Measurements from ENCODE around the gene SLC44A4. TPM values are rescaled to one million over a fixed set of nuclear protein-coding genes. Genes with fewer than 3 reads are reported as not detected.
A peak's percentile ranks its signal among the peaks of the same experiment; 100 is the strongest.

Gene SLC44A4
- total and polyA plus RNA-seq, 9 of the 15 experiments (the other 6 are each of a cell fraction or from before 2014, with no cell fraction given): 7.9 to 18.6 (median 11.2) TPM

DNA sequence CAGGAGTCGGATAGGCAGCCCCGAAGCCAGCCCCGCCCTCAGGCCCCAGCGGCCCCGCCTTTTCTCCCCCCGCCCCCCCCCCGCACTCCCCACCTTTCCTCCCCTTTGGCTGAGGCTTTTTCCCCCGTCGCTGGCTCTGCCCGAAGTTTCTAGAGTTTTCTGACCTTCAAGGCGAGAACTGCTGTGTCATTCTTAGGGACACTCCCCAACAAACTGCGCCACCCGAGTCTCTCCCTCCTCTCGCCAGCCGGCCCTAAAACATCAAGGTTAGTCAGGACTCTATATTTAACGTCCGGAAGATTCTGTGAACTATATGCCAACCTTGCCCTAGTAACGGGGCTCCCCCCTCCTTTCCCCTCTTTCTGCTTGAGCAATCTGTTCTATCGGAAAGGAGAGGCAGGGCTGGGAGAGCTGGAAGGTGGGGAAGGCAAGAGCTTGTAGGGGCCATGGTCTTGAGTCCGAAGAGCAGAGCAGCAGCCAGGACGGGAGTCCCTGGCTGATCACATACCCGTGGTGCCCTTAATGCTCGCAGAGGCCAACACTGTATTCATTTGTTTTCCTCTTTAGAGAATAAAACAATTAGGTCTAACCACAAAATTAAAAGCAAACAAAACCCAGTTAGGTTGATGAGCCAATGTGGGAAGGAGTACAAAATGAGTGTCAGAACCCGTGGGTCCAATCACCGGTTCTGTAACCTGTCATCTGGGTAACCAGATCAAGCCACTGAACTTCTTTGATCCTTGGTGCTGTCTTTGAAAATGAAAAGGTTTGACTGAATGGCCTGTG is 56.6 kb downstream of the SLC44A4 start (continued):
- TF ChIP-seq, protein P1, sequence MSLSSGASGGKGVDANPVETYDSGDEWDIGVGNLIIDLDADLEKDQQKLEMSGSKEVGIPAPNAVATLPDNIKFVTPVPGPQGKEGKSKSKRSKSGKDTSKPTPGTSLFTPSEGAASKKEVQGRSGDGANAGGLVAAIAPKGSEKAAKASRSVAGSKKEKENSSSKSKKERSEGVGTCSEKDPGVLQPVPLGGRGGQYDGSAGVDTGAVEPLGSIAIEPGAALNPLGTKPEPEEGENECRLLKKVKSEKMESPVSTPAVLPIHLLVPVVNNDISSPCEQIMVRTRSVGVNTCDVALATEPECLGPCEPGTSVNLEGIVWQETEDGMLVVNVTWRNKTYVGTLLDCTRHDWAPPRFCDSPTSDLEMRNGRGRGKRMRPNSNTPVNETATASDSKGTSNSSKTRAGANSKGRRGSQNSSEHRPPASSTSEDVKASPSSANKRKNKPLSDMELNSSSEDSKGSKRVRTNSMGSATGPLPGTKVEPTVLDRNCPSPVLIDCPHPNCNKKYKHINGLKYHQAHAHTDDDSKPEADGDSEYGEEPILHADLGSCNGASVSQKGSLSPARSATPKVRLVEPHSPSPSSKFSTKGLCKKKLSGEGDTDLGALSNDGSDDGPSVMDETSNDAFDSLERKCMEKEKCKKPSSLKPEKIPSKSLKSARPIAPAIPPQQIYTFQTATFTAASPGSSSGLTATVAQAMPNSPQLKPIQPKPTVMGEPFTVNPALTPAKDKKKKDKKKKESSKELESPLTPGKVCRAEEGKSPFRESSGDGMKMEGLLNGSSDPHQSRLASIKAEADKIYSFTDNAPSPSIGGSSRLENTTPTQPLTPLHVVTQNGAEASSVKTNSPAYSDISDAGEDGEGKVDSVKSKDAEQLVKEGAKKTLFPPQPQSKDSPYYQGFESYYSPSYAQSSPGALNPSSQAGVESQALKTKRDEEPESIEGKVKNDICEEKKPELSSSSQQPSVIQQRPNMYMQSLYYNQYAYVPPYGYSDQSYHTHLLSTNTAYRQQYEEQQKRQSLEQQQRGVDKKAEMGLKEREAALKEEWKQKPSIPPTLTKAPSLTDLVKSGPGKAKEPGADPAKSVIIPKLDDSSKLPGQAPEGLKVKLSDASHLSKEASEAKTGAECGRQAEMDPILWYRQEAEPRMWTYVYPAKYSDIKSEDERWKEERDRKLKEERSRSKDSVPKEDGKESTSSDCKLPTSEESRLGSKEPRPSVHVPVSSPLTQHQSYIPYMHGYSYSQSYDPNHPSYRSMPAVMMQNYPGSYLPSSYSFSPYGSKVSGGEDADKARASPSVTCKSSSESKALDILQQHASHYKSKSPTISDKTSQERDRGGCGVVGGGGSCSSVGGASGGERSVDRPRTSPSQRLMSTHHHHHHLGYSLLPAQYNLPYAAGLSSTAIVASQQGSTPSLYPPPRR (CRISPR knock-in tag; IDR thresholded peaks at IDR 0.05; ENCODE audit: borderline replicate concordance): no peak
- TF ChIP-seq RNF2 (IDR thresholded peaks at IDR 0.05) (peak; percentile 67; the same call in 1 of the 2 replicates), POLR2AphosphoS2 (IDR thresholded peaks at IDR 0.05; ENCODE audit: low read length) (peak; percentile 93; the same call in 1 of the 2 replicates), ZFPM2 (CRISPR knock-in tag; IDR thresholded peaks at IDR 0.05) (peak; percentile 74; the same call in 1 of the 2 replicates), GABPB1 (CRISPR knock-in tag; IDR thresholded peaks at IDR 0.05) (0 out of 2 replicates have a peak, but pooled peaks have one; percentile 16), NCOA2 (IDR thresholded peaks at IDR 0.05; ENCODE audit: partially characterized antibody in 2 of 2) (no peak), MAZ (CRISPR knock-in tag; conservative IDR thresholded peaks at IDR 0.05 in 1 of 2, IDR thresholded peaks at IDR 0.05 in 1 of 2) (peak; percentile 86 to 89), NR4A1 (CRISPR knock-in tag; IDR thresholded peaks at IDR 0.05) (peak; percentile 90; the same call in 1 of the 2 replicates), NR4A1 (tag; IDR thresholded peaks at IDR 0.05) (peak; percentile 89), ZNF551 (CRISPR knock-in tag; IDR thresholded peaks at IDR 0.05) (peak; percentile 79; the same call in 1 of the 2 replicates), HEY1 (CRISPR knock-in tag; IDR thresholded peaks at IDR 0.05; ENCODE audit: borderline replicate concordance) (0 out of 2 replicates have a peak, but pooled peaks have one; percentile 10)
- TF ChIP-seq, protein P2, sequence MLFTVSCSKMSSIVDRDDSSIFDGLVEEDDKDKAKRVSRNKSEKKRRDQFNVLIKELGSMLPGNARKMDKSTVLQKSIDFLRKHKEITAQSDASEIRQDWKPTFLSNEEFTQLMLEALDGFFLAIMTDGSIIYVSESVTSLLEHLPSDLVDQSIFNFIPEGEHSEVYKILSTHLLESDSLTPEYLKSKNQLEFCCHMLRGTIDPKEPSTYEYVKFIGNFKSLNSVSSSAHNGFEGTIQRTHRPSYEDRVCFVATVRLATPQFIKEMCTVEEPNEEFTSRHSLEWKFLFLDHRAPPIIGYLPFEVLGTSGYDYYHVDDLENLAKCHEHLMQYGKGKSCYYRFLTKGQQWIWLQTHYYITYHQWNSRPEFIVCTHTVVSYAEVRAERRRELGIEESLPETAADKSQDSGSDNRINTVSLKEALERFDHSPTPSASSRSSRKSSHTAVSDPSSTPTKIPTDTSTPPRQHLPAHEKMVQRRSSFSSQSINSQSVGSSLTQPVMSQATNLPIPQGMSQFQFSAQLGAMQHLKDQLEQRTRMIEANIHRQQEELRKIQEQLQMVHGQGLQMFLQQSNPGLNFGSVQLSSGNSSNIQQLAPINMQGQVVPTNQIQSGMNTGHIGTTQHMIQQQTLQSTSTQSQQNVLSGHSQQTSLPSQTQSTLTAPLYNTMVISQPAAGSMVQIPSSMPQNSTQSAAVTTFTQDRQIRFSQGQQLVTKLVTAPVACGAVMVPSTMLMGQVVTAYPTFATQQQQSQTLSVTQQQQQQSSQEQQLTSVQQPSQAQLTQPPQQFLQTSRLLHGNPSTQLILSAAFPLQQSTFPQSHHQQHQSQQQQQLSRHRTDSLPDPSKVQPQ (CRISPR knock-in tag; IDR thresholded peaks at IDR 0.05; ENCODE audit: borderline replicate concordance): 0 out of 2 replicates have a peak, but pooled peaks have one; percentile 12
- TF ChIP-seq, protein P3, sequence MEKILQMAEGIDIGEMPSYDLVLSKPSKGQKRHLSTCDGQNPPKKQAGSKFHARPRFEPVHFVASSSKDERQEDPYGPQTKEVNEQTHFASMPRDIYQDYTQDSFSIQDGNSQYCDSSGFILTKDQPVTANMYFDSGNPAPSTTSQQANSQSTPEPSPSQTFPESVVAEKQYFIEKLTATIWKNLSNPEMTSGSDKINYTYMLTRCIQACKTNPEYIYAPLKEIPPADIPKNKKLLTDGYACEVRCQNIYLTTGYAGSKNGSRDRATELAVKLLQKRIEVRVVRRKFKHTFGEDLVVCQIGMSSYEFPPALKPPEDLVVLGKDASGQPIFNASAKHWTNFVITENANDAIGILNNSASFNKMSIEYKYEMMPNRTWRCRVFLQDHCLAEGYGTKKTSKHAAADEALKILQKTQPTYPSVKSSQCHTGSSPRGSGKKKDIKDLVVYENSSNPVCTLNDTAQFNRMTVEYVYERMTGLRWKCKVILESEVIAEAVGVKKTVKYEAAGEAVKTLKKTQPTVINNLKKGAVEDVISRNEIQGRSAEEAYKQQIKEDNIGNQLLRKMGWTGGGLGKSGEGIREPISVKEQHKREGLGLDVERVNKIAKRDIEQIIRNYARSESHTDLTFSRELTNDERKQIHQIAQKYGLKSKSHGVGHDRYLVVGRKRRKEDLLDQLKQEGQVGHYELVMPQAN (IDR thresholded peaks at IDR 0.05; ENCODE audit: borderline replicate concordance): peak; percentile 72; the same call in 1 of the 2 replicates
- TF ChIP-seq, protein P4, sequence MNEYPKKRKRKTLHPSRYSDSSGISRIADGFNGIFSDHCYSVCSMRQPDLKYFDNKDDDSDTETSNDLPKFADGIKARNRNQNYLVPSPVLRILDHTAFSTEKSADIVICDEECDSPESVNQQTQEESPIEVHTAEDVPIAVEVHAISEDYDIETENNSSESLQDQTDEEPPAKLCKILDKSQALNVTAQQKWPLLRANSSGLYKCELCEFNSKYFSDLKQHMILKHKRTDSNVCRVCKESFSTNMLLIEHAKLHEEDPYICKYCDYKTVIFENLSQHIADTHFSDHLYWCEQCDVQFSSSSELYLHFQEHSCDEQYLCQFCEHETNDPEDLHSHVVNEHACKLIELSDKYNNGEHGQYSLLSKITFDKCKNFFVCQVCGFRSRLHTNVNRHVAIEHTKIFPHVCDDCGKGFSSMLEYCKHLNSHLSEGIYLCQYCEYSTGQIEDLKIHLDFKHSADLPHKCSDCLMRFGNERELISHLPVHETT (CRISPR knock-in tag; conservative IDR thresholded peaks at IDR 0.05 in 1 of 2, IDR thresholded peaks at IDR 0.05 in 1 of 2): peak in 1 of 2 experiments; percentile 87; a peak in 2 of 4 replicates
